Measurements from ENCODE around the gene ISM1. TPM values are rescaled to one million over a fixed set of nuclear protein-coding genes. Genes with fewer than 3 reads are reported as not detected.

ISM1 gene
- total and polyA plus RNA-seq, 2 donors (not counting 3 experiments of a cell fraction or from before 2014, with no cell fraction given) = not detected

GRCh38 chr20:13249798-13250170, 28.7 kb downstream of the ISM1 start:
- Histone ChIP-seq H3K4me1 (ENCODE audit: control insufficient read depth, extremely low read depth, insufficient read depth, low read length) (peaks cover 12% of the 10 kb centered on the region), H3K36me3 (ENCODE audit: control insufficient read depth in 2 of 2, extremely low read depth in 1 of 2, insufficient read depth in 2 of 2, low read length in 2 of 2) (no peaks in the 10 kb centered on the region), H3K27me3 (ENCODE audit: control insufficient read depth in 2 of 2, insufficient read depth in 2 of 2, low read length in 2 of 2) (peaks cover 0 to 3% of the 10 kb centered on the region in 2 experiments), H3K27ac (ENCODE audit: insufficient read depth, low read depth, low read length) (no peak overlapping the region), H3K9me3 (replicated peaks; ENCODE audit: control insufficient read depth, insufficient read depth, low read length) (no peaks in the 10 kb centered on the region), H3K79me2 (ENCODE audit: control insufficient read depth, insufficient read depth, low read length) (no peaks in the 10 kb centered on the region), H3K4me3 (replicated peaks in 1 of 3; ENCODE audit: insufficient read depth in 1 of 3, low read depth in 1 of 3, low read length in 3 of 3) (no peak overlapping the region), H4K20me1 (replicated peaks; ENCODE audit: control insufficient read depth, extremely low read depth, insufficient read depth, low read length) (no peaks in the 10 kb centered on the region), H3K9ac (replicated peaks; ENCODE audit: extremely low read depth, insufficient read depth, low read length) (no peak overlapping the region), H3K9me1 (replicated peaks; ENCODE audit: control insufficient read depth, extremely low read depth, insufficient read depth, low read length) (no peaks in the 10 kb centered on the region), H2AFZ (ENCODE audit: low read depth, low read length) (no peak overlapping the region), H3K4me2 (ENCODE audit: insufficient read depth, low read length) (no peak overlapping the region)
- TF ChIP-seq MAX (IDR thresholded peaks at IDR 0.05; ENCODE audit: insufficient read depth, insufficient read length) (no peak), GATA2 (IDR thresholded peaks at IDR 0.05; ENCODE audit: insufficient read depth, insufficient read length, low read depth, low read length) (no peak), JUN (IDR thresholded peaks at IDR 0.05; ENCODE audit: borderline replicate concordance, insufficient read depth, insufficient read length, low read depth) (no peak)
- CTCF ChIA-PET = interaction anchor here (1.2 kb wide), 2 partner anchors 13 to 53 kb away, joined by 3 read pairs; no protein-coding TSS in a partner anchor
- DNase-seq (ENCODE audit: low read depth, low spot score) (no peak), FAIRE-seq (no peak)
- intact Hi-C loops (cut with micrococcal nuclease) (no loop called here), dilution Hi-C loops (cut with MboI; ENCODE audit: extremely low pct_ligation_motif_present, low sequenced_read_pairs) (no loop called here)
- no TSS peak for BruUV-seq (replicated peaks)
- POLR2A ChIA-PET = no interaction called here

DNA sequence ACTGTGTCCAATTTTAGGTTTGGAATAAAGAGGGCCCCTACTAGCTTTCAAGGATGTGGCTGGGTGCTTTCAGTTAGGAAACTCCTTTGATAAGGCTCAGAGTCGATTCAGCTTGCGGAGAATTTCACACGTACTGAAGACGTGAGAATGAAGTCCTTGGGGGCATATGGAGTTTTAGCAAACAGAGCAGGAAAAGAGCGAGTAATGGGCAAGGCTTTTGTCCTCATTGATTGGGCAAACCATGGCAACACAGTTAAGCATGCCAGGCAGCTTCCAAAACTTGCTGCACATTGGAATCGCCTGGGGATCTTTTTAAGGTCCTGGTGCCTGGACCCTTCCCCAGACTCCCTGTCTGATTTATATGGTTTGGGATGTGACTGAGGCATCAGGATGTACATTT, 29.2 kb downstream of the ISM1 start:
- Histone ChIP-seq H4K20me1 (replicated peaks; ENCODE audit: control insufficient read depth, extremely low read depth, insufficient read depth, low read length) (no peaks in the 10 kb centered on the region), H3K4me1 (ENCODE audit: control insufficient read depth, extremely low read depth, insufficient read depth, low read length) (peaks cover 12% of the 10 kb centered on the region), H3K27ac (ENCODE audit: insufficient read depth, low read depth, low read length) (no peak overlapping the region), H3K27me3 (ENCODE audit: control insufficient read depth in 2 of 2, insufficient read depth in 2 of 2, low read length in 2 of 2) (peaks cover 0 to 3% of the 10 kb centered on the region in 2 experiments), H3K36me3 (ENCODE audit: control insufficient read depth in 2 of 2, extremely low read depth in 1 of 2, insufficient read depth in 2 of 2, low read length in 2 of 2) (no peaks in the 10 kb centered on the region), H3K9me3 (replicated peaks; ENCODE audit: control insufficient read depth, insufficient read depth, low read length) (no peaks in the 10 kb centered on the region), H3K9ac (replicated peaks; ENCODE audit: extremely low read depth, insufficient read depth, low read length) (no peak overlapping the region), H3K4me2 (ENCODE audit: insufficient read depth, low read length) (no peak overlapping the region), H3K4me3 (replicated peaks in 1 of 3; ENCODE audit: insufficient read depth in 1 of 3, low read depth in 1 of 3, low read length in 3 of 3) (no peak overlapping the region), H3K9me1 (replicated peaks; ENCODE audit: control insufficient read depth, extremely low read depth, insufficient read depth, low read length) (no peaks in the 10 kb centered on the region), H2AFZ (ENCODE audit: low read depth, low read length) (no peak overlapping the region), H3K79me2 (ENCODE audit: control insufficient read depth, insufficient read depth, low read length) (no peaks in the 10 kb centered on the region)
- intact Hi-C loops (cut with micrococcal nuclease) = no loop called here
- TF ChIP-seq POLR2AphosphoS5 (IDR thresholded peaks at IDR 0.05; ENCODE audit: insufficient read depth, low read depth, low read length) (no peak), POLR2A (IDR thresholded peaks at IDR 0.05; ENCODE audit: low read depth, low read length) (no peak), JUN (IDR thresholded peaks at IDR 0.05; ENCODE audit: borderline replicate concordance, insufficient read depth, insufficient read length, low read depth) (no peak), CTCF (IDR thresholded peaks at IDR 0.05; ENCODE audit: extremely low read depth in 1 of 2, insufficient read depth in 1 of 2, low read depth in 1 of 2, low read length in 2 of 2) (no peak), MAX (IDR thresholded peaks at IDR 0.05; ENCODE audit: insufficient read depth, insufficient read length) (no peak), FOS (IDR thresholded peaks at IDR 0.05; ENCODE audit: borderline replicate concordance, insufficient read depth, low read length) (no peak), EZH2 (IDR thresholded peaks at IDR 0.05; ENCODE audit: borderline replicate concordance, low read depth, low read length, severe bottlenecking) (no peak), MYC (IDR thresholded peaks at IDR 0.05; ENCODE audit: low read depth, low read length) (no peak), GATA2 (IDR thresholded peaks at IDR 0.05; ENCODE audit: insufficient read depth, insufficient read length, low read depth, low read length) (no peak)
- dilution Hi-C loops (cut with MboI; ENCODE audit: extremely low pct_ligation_motif_present, low sequenced_read_pairs) = no loop called here
- ChIA-PET POLR2A (no interaction called here), CTCF (interaction anchor here (1.2 to 4.2 kb wide), 2 partner anchors 11 to 52 kb away, joined by 3 to 24 read pairs; no protein-coding TSS in a partner anchor)
- DNase-seq (ENCODE audit: low read depth, low spot score) = no peak
- FAIRE-seq = no peak
- BruUV-seq (replicated peaks) = no TSS peak

Measured in endothelial cell of umbilical vein (primary cell).